GM12891 (cell line): ENCODE results near the gene ZNF827.

Source experiments
- POLR2A ChIP-seq: IDR thresholded peaks from 2 replicates; pipeline ENCODE4 v1.6.1; 2011; ENCODE audit warnings: low read depth, low read length, control low read depth
- POLR2AphosphoS5 ChIP-seq: IDR thresholded peaks from 2 replicates; pipeline ENCODE4 v1.6.1; 2011; ENCODE audit warnings: low read depth, low read length, control low read depth
- SPI1 ChIP-seq: IDR thresholded peaks from 2 replicates; pipeline ENCODE4 v1.6.1; 2011; ENCODE audit warnings: low read depth, low read length, control low read depth
- TAF1 ChIP-seq: IDR thresholded peaks from 2 replicates; pipeline ENCODE4 v1.6.1; 2011; ENCODE audit warnings: low read depth, low read length, control low read depth

DNA sequence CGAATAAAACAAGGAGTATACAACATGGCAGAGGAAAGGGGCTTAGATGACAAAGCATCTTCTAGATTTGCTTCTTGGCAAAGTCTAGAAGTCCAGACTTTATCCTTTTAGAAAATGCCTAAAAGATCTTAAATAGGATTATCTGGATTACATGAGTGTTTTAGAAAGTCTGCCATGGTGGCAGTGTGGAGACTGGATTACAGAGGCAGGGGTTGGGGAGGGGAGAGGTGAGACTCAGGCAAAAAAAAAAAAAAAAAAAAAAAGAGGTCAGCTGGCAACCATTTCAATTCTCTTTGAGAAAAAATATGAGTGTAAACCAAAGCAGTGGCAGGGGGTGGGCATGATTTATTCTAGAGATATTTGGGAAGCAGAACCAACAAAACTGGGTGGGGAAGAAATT lies 17.4 kb downstream of the ZNF827 start:
- TF ChIP-seq POLR2A (no peak), TAF1 (no peak), POLR2AphosphoS5 (no peak), SPI1 (no peak)
